GM18519 (cell line): ENCODE results near the gene AHSP.
"Not testable (repeated sequence)": the region's sequence is repeated elsewhere in the genome, so short reads cannot be mapped to it uniquely, and the experiment has no call there.

Experiments
- ATAC-seq: cut with Tn5 transposase; IDR thresholded peaks from one replicate; pipeline ENCODE4 v1.9.1; 2021; ENCODE audit warnings: mild to moderate bottlenecking, moderate library complexity; ENCODE audit not compliant: unreplicated experiment, low FRiP score

The AHSP gene

DNA sequence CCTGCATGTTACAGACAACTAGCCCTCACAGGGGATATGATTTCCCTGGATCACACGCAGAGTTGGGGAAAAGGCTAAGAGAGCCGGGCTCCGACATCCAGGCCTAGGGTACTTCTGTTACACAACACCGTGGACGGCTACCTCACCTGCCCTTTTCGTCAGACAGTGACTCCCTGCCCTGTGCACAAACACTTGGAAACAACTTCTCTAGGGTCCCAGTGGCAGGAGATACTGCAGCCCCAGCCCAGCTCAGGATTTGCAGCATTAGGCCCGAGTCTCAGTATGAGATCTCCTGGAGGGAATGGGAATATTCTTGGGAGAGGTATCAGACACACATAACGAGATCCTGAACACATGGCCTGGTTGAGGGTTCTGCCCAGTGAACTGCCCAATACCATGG, 27.8 kb upstream of the AHSP start:
- no peak for ATAC-seq

DNA sequence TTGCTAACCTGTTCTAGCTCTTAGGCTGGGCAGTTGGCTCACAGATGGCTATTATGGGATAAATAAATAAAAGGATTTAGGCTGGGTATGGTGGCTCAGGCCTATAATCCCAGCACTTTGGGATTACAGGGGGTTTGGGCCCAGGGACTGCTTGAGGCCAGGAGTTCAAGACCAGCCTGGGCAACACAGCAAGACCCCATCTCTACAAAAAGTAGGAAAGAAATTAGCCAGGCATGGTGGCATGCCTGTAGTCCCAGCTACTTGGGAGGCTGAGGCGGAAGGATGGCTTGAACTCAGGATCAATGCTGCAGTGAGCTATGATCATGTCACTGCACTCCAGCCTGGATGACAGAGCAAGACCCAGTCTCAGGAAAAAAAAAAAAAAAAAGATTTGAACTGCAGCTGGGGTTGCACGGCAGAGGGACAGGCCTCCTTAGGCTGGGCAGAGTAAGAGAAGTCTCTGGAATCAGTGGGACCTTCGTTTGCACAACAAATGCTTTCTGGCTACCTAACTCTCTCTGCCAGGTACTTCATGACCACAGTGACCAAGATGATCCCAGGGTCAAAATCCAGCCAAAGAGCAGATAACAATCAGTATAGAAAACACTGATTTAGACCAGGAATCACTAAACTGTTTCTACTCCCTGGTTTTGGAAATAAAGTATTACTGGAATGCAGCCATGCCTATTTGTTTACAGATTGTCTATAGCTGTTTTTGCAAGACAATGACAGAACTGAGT, 26.3 kb upstream of the AHSP start:
- ATAC-seq = no peak

DNA sequence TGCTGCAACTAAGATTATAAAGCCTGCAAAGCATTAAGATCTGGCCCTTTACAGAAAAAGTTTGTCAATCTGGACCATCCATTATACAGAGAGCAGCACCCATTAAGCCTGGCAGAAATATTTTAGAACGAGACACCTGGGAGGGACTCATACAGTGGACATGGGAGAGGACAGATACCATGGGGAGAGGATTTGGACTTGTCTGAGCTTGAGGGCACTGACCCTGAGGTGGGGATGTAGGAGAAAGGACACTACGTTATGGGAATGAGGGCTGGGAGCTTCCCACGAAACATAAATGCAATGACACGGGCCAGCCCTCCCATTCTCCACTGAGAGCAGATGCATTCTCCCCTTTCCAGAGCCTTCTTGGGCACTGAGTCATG, 25.7 kb upstream of the AHSP start:
- no peak for ATAC-seq

DNA sequence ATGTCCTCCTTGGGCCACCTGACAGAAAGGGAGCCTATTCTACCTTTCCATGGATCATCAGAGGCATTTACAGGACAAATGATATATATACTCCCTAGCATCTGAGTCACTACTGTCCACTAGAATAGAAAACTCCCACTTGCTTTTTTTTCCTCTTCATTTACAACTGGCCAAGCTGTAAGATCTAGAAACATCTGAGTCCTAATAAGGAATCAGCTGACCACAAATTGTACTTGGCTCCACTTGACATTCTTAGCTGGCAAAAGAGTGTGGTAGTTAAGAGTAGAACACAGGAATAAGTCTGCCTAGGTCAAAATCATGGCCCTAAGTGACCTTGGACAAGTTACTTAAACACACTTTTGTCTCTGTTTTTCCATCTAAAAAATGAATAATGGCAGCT, 24.7 kb upstream of the AHSP start:
- no peak for ATAC-seq

DNA sequence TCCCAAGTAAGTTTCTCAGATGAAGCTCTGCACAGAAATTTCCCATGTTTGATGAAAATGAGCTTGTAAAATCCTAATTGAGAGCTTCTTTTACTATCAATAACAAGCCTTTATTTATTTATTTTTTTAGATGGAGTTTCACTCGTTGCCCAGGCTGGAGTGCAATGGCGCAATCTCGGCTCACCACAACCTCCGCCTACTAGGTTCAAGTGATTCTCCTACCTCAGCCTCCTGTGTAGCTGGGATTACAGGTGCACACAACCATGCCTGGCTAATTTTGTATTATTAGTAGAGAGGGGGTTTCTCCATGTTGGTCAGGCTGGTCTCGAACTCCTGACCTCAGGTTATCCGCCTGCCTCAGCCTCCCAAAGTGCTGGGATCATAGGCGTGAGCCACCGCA, 24.1 kb upstream of the AHSP start:
- not testable (repeated sequence) for ATAC-seq

DNA sequence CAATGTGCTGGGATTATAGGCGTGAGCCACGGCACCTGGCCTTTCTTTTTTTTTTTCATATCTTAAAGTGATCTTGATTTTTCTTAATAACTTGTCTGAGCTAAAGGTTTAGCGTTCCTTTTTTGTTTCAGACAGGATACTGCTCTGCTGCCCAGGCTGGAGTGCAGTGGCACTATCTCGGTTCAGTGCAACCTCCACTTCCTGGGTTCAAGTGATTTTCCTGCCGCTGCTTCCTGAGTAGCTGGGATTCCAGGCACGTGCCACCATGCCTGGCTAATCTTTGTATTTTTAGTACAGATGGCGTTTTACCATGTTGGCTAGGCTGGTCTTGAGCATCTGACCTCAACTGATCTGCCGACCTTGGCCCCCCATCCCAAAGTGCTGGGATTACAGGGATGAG, 23.5 kb upstream of the AHSP start:
- no peak for ATAC-seq

DNA sequence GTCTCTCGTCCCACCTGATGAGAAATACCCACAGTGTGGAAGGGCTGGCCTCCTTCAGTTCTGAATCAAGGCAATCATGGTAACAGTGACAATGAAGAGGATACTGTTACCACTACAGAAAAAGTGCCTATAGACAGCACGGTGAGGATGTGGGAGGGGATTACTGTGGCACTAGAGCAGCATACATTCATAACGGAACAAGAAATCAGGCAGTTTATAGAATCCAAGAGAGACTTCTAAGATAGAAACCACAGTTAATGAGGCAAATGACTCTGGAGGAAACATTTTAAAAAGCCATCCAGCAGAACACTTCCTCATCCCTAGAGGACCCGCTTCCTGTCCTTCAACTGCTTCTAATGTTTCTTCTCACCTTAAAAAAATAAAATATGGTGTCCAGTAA, 22.2 kb upstream of the AHSP start:
- ATAC-seq = peak; percentile 81

DNA sequence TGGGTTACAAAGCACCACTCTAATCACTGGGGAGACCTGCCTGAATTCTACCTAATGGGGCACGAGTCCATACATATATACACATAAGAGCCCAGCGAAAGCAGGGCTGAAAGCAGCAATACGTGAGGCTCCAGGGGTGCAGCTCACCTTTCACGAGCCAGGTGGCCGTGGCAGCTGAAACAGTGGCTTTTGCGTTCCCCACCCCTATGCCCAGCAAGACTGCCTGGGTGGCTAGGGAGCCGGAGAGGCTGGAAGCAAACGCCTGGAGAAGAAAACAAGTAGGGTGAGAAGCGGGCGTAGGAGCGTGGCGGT, 20.1 kb upstream of the AHSP start:
- no peak for ATAC-seq

DNA sequence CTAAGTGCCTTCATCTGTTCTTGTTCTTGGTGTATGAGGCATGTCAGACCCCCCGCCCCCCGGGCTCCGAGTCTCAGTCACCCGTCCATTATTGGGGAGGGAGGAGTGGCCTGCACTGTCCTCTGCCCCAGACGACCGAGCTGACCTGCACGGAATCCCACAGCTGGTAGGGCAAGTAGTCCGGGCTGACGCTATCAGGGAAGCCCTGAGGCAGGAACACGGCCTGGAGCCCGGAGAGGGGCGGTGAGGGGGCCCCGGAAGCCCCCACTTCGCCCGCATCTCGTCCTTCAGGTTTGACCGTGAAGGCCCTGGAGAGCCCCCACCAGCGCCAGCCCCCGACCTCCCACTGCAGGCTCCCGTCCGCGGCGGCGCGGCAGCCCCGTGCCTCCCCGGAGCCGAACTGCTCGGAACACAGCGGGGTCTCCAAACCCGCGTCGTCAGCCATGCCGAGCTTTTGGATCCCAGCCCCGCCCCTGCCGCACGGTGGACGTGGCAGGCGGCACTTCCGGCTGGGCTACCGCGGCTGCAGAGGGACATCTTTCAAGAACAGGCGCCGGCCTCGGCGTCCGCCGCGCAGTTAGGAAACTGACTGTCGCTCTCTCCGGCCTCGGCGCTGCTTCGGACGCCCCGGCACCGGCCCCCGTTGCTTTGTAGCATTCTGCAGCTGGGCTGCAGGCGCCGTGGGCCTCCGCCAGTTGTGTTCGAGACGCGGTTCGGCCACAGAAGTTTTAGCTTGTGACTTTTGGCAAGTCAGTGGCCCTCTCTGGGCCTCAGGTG, 19.6 kb upstream of the AHSP start, which contains the start of gene RUSF1:
RUSF1 (minus strand) TSS at position 463 of the 777 bp plus-strand sequence; CDS start at position 445, 18 bp downstream.
- ATAC-seq = peak; percentile 64

DNA sequence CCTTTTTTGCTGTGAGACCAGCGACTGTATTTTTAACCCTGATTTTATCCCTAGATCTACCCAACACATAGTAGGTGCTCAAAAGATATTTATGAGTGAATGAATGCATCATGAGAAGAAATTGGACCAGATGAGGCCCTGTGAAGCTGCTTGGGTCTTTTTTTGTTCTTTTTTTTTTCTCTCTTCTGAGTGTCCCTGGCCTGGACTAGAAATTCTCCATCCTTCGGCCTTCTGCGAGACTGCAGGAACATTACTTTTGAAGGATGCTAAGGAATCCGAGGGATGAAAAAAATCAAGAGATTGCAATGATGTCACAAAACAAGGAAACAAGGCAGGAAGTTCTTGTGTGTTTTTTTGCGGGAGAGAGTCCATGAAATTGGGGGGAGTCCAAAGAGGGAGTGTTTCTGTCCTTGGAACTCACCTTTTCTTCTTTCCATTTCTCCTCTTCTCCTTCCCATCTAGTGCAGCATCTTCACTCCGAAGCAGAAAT, 18.9 kb upstream of the AHSP start:
- no peak for ATAC-seq

DNA sequence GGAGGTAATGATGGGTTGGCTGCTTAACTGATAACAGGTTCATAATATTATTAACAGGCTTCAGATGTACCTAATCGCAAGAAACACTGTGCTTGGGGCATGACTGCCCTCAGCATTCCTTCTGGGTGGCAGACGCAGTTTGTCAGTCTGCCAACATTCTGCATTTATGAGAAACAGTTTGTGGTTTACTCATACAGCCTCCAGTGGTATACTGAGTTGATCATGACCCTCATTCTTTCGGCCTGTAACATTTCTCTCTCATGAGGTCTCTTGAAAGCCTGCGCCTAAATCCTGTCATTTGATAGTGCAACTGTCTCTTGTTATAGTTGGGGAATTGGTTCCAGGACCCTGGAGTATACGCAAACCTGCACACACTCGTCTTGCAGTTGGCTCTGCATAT, 14.6 kb upstream of the AHSP start:
- ATAC-seq = no peak

DNA sequence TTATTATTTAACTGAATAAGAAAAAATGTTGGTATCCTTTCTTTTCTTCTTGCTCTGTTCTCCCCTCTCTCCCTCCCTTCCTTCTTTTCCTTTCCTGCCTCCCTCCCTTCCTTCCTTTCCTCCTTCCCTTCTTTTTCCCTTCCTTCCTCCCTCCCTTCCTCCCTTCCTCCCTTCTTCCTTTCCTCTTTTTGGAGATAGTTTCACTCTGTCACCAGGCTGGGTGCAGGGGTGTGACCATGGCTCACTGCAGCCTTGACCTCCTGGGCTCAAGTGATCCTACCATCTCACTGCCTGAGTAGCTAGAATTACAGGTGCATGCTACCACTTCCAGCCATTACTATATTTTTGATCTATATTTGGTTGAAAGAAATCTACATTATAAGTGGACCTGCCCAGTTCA, 13.8 kb upstream of the AHSP start:
- ATAC-seq = no peak

DNA sequence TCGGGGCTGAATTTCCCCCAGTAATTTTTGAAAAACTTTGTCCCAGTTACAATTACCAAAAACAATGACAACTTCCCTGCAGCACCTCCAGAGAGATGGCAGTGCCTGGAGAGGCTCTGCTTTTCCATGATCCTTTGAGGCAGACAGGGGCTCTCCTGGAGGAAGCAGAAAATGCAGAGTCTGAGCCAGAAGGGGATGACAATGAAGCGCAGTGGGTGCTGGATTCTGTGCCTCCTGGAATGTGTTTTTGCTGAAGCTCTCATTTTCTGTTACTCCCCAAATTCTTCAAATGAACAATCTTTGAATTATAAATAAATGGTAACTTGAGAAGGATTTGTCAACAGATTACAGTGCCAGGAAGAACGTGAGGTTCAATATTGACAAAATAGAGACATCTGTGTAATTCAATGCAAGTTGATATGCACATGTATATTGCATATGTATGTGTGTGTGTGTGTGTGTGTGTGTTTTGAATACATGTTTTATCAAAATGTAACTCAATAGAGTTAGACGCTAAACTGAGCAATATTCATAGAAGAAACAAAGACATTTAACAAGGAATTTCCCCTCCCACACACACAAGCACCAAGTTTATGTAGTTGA, 9.8 kb upstream of the AHSP start:
- no peak for ATAC-seq

DNA sequence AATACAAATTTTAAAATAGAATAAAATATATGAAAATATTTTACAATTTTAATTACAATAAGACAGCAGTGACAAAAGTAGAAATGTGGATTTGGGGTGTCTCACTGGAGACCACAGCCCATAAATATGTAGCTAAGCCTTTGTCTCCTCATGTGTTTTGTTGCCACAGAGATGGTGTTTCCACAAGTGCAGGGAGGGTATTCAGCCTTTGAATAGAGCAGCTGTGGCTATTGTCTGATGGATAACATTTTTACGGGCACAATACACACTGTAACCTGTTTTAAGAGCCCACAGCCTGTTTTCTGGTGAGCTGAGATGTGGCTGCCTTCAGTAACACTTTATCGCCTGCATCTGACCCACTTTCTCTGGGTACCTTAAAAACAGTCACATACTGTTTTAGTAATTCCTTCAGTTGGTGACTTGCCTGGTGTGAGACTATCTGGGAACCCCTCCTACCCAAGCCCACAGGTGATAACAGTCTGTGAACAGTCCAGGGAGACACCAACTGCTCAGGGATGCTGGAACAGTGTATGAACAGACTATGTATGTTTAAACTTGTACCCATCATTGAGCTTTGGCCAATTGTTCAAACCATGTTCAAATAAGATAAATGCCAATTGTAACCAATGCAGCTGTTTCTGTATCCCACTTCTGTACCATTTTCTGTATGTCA, 7.8 kb upstream of the AHSP start:
- ATAC-seq = no peak

DNA sequence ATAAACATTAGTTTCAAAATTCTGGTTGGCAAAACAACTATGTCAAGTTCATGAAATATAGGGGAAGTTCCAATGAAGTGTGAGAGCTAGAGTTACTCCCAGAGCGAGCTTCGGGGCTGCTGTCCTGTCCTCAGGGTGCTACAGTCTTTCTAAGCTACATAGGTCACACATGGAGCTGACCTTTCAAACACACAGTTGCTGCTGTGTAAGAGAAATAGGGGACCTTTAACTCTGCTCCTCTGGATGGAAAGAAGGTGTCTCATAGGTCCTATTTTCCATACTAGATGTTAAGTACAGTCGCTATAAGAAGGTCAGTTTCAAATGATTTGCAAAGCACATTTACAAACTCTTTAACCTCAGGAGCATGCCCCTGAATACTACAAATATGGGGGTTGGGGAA, 6.3 kb upstream of the AHSP start:
- ATAC-seq = no peak

DNA sequence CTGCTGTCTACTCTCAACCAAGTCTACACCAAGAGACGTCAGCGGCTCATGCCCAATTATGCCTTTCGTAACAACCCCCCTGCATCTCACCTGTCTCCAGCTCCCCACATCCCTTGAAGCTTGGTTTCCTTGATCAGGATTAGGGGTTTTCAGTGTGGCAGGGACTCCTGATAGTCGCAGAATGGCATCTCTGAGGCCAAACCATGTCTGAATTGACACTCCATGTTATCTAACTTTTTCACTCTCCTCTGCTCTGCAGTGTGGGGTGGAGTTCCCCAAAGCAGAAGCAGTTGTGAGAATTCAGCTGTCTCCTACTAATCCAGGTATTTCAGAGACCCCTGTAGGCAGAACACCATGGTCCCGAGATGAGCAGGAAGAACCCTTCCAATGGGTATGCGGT, 5.6 kb upstream of the AHSP start:
- ATAC-seq = no peak

DNA sequence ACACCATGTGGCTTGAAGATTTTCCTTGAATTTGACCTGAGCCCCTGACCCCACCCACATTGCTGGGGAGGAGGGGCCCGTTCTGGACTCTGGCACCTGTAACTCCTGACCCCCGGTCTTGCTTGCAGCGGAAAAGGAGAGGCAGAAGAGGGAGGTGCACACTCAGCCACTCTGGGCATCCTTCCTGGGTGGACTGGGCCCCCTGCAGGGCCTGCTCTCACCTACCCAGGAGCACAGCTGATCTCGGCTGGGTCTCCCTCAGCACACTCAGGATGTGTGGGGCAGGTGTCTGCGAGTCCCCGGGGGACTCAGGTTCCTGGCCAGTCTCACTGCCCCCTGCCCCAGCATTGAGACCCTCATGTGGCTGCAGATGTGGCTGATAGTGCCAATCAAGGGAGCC, 3.9 kb upstream of the AHSP start:
- not testable (repeated sequence) for ATAC-seq

DNA sequence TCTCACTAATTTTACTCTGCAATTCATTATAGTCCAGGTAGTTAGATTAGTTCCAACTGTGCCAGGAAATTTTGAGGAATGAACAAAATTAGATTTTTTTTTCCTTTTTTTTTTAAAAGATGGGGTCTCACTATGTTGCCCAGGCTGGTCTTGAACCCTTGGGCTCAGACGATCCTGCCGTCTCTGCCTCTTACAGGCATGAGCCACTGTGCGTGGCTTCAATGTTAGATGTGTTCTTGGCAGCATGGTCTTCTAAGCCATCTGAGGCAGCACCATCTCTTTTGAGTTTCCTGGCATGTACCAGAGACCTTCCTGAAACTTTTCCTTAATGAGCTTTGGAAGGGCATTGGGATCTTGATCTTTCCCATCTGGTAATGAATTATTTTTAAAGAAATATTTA, 2.6 kb upstream of the AHSP start:
- ATAC-seq = no peak

DNA sequence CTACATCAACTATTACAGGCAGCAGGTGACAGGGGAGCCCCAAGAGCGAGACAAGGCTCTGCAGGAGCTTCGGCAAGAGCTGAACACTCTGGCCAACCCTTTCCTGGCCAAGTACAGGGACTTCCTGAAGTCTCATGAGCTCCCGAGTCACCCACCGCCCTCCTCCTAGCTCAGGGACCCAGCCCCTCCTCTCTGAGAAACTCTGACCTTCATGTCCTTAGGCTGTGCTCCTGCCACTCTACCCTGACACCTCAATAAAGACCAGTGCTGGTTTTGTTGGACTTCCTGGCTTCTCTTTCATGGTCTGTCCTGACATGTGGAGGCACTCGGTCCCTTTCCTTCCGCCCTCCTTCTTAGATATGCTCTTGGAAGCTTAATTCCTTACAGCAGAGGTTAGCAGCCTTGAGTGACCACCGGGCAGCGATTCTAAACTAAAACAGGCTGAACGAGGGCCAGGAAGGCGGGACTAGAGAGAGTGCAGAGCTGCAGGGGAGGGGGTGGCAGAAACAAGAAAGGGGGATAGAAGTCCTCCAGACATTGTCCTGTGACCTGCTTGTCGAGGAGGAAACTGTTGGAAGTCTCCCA, 915 bp downstream of the AHSP start:
- ATAC-seq = no peak

DNA sequence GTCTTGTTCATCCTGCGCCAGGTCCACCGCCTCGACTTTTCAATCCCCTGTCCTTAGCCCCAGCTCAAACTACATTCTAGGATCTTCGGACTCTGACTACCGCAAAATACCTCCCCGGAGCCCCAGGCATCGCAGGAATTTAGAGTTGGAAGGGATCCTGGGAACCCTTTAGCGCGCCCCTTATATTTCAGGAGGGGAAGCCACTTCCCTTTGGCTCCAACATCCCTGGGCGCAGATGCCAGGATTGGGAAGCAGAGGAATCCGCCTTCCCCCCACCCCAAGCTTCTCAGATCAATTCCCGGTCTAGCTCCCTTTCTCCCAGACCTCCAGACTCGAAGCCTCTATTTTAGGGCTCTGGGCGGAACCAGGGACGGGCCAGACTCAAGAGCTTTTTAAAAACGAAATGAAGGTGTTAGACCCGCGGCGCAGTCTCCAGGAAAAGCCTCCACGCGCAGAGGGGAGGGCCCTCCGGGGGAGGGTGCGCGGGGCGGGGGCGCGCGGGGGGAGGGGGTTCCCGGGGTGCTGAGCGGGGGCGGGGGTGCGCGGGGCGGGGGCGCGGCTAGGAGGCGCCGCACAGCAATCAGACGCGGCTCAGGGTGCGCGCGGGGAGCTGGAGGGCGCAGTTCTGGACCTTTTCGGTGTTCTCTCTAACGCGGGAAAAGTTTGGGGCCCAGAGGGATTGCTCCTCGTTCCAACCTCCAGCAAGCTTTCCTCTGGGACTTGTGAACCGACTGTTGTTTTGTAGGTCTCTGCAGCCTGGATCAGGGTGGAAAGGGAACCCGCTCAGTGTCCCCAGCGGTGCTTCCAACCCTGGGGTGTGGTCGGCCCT, 1.6 kb downstream of the AHSP start:
- ATAC-seq = no peak
